HPDE6-E6E7 (cell line): ENCODE results near the gene CACNA1F.

ENCODE experiments used
- DNase-seq: peaks from one replicate; pipeline ENCODE4 v3.0.0; 2011; ENCODE audit warnings: missing footprints; ENCODE audit errors: extremely low spot score

CACNA1F gene

DNA sequence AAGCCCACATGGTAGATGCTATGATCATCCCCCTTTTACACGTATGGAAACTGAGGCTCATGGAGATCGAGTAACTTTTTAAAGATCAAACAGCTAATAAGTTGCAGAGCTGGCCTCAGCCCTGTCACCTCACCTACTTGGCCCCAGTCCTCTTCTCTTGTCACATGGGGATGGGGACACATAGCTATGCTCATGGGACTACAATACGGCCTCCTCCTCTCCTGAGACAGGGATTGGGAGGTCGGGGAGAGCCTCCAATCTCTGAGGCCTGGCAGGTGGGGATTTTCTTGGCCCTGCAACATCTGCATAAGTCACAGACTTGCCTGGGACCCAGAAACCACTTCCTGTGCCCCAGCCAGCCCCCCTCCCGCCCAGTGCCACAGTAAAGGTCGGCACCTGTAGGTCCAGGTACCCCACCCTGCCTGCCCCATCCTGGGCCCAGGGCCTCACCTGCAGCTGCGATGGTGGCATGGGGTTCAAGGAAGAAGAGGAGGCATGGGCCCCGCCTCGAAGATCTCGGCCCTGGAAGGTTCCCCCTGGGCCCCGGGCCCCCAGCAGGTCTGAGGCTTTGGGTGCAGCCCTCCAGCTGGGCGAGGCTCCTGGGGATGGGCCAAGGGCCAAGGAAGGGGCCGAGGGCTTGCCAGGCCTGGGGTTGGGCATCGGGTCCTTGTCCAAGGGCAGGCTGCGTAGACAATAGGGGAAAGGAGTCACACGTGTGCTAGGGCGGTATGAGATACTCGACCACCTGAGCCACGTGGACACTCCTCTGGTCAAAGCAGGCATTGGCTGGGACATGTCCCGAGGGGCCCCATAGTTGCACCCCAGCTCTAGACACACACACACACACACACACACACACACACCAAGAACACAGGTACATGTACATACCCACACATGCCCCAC is 25.0 kb upstream of the CACNA1F start:
- DNase-seq, result no peak

- DNase-seq, result no peak
These were observed 24.1 kb upstream of the CACNA1F start for GRCh38 chrX:49257074-49257790.

GRCh38 chrX:49256268-49256995 is 23.3 kb upstream of the CACNA1F start:
- DNase-seq, result no peak

DNA sequence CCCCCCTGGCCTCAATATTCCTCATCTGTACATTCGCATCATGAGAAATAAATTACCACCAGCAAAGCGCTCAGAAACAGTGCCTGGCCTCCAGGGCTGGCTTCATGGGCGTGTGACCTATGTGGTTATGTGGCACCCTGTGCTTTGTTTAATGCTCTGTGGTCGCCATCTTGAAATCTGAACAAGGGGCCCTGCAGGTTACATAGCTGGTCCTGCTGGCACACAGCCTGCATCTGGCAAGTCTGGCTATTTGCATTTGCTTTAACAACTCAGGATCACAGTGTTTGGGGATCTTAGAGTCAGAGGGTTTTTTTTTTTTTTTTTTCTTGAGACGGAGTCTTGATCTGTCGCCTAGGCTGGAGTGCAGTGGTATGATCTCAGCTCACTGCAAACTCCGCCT is 21.5 kb upstream of the CACNA1F start:
- no peak for DNase-seq

GRCh38 chrX:49251325-49251724 is 18.2 kb upstream of the CACNA1F start:
- no peak for DNase-seq

- DNase-seq, result no peak
These were observed 17.4 kb upstream of the CACNA1F start for GRCh38 chrX:49250578-49250977.

- DNase-seq, result no peak
These were observed 16.9 kb upstream of the CACNA1F start for GRCh38 chrX:49250066-49250465.

GRCh38 chrX:49249616-49250015 is 16.5 kb upstream of the CACNA1F start:
- DNase-seq, result no peak

DNA sequence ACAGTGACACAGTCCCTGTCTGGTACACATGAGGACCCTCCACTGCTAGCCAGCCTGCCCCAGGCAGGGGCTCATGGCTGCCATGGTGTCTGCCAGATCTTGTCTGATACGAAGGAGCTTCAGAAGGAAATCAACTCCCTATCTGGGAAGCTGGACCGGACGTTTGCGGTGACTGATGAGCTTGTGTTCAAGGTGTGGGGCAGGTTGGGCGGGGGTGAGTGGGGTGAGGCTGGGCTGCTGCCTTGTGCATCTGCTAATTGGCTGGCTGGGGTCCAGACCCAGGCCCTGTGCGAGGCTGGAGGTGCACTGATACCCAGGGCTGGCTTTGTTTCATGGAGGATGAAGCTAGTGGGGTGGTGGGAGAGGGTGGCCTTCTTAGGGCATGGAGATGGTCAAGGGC is 15.9 kb upstream of the CACNA1F start:
- DNase-seq, result no peak

GRCh38 chrX:49247916-49248811 is 15.0 kb upstream of the CACNA1F start:
- DNase-seq, result no peak

DNA sequence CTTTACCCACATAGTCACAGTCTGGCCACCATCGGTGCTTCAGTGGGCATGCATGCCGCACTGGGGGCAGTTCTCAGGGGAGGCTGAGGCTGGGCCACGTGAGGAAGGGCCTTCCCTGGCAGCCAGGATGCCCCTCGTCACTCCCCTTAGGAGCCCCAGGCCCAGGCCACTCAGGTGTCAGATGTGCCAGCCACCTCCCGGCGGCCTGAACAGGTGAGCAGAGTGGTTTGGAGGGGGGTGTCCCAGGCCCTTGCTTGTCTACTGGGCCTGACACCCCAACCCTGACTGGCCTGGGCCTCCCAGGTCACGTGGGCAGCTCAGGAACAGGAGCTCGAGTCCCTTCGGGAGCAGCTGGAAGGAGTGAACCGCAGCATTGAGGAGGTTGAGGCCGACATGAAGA is 14.2 kb upstream of the CACNA1F start:
- no peak for DNase-seq

DNA sequence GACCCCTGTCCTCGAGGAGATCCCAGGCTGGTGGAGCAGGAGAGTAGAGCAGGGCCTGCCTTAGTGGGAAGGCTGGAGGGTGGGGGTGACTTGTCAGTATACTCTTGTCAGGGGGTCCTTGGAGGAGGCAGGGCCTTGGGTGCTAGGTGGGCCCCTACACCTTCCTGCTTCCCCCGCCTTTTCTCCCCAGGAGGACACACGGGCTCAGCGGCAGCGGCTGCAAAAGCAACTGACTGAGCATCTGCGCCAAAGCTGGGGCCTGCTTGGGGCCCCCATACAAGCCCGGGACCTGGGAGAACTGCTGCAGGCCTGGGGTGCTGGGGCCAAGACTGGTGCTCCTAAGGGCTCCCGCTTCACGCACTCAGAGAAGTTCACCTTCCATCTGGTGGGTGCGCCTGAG is 13.4 kb upstream of the CACNA1F start:
- DNase-seq, result no peak

- DNase-seq, result no peak
These were observed 11.1 kb upstream of the CACNA1F start for GRCh38 chrX:49244207-49244606.

DNA sequence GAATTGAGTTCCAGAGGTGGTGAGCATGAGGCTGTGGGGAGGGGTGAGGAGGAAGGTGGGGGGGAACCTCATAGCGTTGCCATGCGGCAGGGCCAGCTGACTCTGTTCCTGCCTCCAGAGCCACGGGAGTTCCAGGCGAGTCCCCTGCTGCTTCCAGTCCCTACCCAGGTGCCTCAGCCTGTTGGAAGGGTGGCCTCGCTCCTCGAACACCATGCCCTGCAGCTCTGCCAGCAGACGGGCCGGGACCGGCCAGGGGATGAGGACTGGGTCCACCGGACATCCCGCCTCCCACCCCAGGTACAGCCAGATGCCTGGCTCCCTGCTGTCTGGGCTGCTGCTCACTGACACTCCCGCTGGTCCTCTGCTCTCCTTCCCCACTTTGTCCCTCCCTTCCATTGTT is 10.0 kb upstream of the CACNA1F start:
- no peak for DNase-seq

GRCh38 chrX:49242545-49243066 is 9.5 kb upstream of the CACNA1F start:
- DNase-seq, result no peak

DNA sequence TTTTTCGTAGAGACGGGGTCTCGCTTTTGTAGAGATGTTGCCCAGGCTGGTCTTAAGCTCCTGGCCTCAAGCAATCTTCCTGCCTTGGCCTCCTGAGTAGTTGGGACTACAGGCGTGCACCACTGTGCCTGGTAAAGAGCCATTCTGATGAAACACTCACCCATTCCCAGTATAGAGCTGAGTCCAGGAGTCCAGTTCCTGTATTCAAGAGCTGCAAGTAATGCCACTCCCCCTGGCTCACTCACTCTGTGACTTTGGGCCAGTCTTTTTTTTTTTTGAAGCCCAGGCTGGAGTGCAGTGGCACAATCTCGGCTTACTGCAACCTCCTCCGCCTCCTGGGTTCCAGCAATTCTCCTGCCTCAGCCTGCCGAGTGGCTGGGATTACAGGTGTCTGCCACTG is 5.6 kb upstream of the CACNA1F start:
- no peak for DNase-seq

DNA sequence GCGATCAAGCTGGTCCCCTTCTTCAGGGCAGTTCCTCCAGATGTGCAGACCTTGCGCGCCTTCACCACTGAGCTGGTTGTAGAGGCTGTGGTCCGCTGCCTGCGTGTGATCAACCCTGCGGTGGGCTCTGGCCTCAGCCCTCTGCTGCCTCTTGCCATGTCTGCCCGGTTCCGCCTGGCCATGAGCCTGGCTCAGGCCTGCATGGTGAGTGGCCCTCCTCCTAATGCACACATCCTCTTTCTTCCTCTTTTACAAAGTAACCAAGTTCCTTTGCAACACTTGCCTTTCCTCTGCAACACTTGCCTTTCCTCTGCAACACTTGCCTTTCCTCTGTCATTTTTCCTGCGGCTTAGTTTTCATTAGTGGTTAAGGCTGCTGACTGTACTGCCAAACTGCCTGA is 3.9 kb upstream of the CACNA1F start:
- no peak for DNase-seq

GRCh38 chrX:49233887-49234555 is 881 bp upstream of the CACNA1F start:
- no peak for DNase-seq

- DNase-seq, result no peak
These were observed 615 bp downstream of the CACNA1F start for GRCh38 chrX:49232525-49232924.

DNA sequence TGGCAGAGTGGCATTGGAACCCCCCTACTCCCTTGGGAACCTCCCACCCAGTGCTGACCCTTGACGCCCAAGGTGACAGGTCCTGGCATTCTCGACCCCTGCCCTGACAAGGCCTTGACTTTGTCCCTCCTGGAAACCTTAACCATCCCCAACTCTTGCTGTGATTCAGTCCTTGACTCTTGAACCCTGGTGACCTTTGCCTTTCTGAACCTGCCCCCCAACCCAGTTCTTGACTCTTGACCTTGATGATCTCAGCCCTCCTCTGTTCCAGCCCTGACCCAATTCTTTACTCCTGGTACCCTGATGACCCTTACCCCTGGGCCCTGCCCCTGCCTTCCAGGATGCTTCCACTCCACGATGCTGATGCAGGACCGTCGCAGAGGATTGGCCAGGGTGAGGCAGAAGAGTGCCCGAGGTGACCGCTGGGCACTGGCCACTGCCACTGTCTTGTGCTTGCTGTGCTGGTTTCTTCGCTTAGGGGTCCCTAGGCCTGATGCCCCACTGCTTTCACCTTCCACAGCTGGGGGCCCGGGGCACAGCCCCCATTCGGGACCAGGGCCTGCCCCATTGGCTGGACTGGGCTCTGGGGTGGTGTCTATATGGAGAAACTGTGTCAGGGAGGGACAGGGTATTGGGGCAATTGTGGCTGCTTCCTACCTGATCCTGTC is 1.7 kb downstream of the CACNA1F start:
- no peak for DNase-seq
